CD14-positive monocyte (primary cell): ENCODE results near the gene IRF2. TPM values are rescaled to one million over a fixed set of nuclear protein-coding genes. Genes with fewer than 3 reads are reported as not detected.

Experiments used
- DNase-seq, 3 donors: peaks; one replicate each; pipeline ENCODE4 v3.0.0-alpha.2; 2011 to 2022
- H2AFZ ChIP-seq: 2 replicates; pipeline ENCODE4 v1.6.0; 2012; ENCODE audit warnings: mild to moderate bottlenecking, low read depth, low read length, inconsistent platforms; ENCODE audit not compliant: insufficient read depth, poor library complexity, severe bottlenecking
- H3K27ac ChIP-seq, 2 donors: 1 replicate in 1 of 2; 2 replicates in 1 of 2; pipeline ENCODE4 v1.5.1; 2012 to 2013; ENCODE audit warnings: low read length in 2 of 2, control low read depth in 1 of 2, inconsistent platforms in 1 of 2, low read depth in 1 of 2, mild to moderate bottlenecking in 1 of 2
- H3K27me3 ChIP-seq, 2 donors: one replicate each; pipeline versions ENCODE4 v1.6.0 to v1.6.1; 2011 to 2013; ENCODE audit warnings: low read length in 2 of 2; ENCODE audit not compliant: control insufficient read depth in 2 of 2, insufficient read depth in 2 of 2
- H3K36me3 ChIP-seq, 2 donors: replicated peaks in 1 of 2; 1 replicate in 1 of 2; 2 replicates in 1 of 2; pipeline versions ENCODE4 v1.5.1 to v1.6.1; 2012 to 2013; ENCODE audit warnings: low read length in 2 of 2, control low read depth in 1 of 2, inconsistent platforms in 1 of 2, mild to moderate bottlenecking in 1 of 2; ENCODE audit not compliant: insufficient read depth in 2 of 2, control insufficient read depth in 1 of 2
- H3K4me1 ChIP-seq, 2 donors: 1 replicate in 1 of 2; 2 replicates in 1 of 2; pipeline versions ENCODE4 v1.5.1 to v1.6.1; 2012 to 2013; ENCODE audit warnings: low read length in 2 of 2, control low read depth in 1 of 2, inconsistent platforms in 1 of 2, mild to moderate bottlenecking in 1 of 2, moderate library complexity in 1 of 2; ENCODE audit not compliant: insufficient read depth in 2 of 2, control insufficient read depth in 1 of 2
- H3K4me2 ChIP-seq: replicated peaks from 2 replicates; pipeline ENCODE3; 2012; ENCODE audit warnings: low read length, moderate library complexity, mild to moderate bottlenecking; ENCODE audit not compliant: poor library complexity, severe bottlenecking; ENCODE audit errors: extremely low read depth
- H3K4me3 ChIP-seq, 3 experiments: fragments of 200-600 bp in 1 of 3; sonication (generic) in 1 of 3; replicated peaks in 1 of 3; 1 replicate in 2 of 3; 2 replicates in 1 of 3; pipeline ENCODE4 v1.5.1; 2011 to 2013; ENCODE audit warnings: low read length in 3 of 3, mild to moderate bottlenecking in 3 of 3, control low read depth in 2 of 3, low read depth in 2 of 3, inconsistent platforms in 1 of 3, moderate library complexity in 1 of 3
- H3K79me2 ChIP-seq: 2 replicates; pipeline ENCODE4 v1.6.0; 2012; ENCODE audit warnings: mild to moderate bottlenecking, control low read depth, inconsistent platforms, low read length, moderate library complexity; ENCODE audit not compliant: insufficient read depth
- H3K9ac ChIP-seq: 2 replicates; pipeline ENCODE4 v1.6.0; 2017; ENCODE audit warnings: low read length, mild to moderate bottlenecking; ENCODE audit not compliant: insufficient read depth, poor library complexity, severe bottlenecking
- H3K9me3 ChIP-seq, 2 donors: replicated peaks in 1 of 2; 1 replicate in 1 of 2; 2 replicates in 1 of 2; pipeline versions ENCODE4 v1.5.1 to v1.6.1; 2012 to 2013; ENCODE audit warnings: low read length in 2 of 2, control low read depth in 1 of 2; ENCODE audit not compliant: control insufficient read depth in 1 of 2, insufficient read depth in 1 of 2
- H4K20me1 ChIP-seq: 2 replicates; pipeline ENCODE4 v1.6.0; 2012; ENCODE audit warnings: mild to moderate bottlenecking, low read length, control low read depth, moderate library complexity; ENCODE audit not compliant: insufficient read depth
- H3K27ac Mint-ChIP-seq, 7 donors: one replicate each; pipeline ENCODE4 v1.8.0; 2020; ENCODE audit warnings: mild to moderate bottlenecking in 7 of 7, mixed read lengths in 7 of 7, moderate library complexity in 6 of 7, inconsistent platforms in 2 of 7
- H3K27me3 Mint-ChIP-seq, 3 donors: one replicate each; pipeline ENCODE4 v1.8.0; 2021 to 2022; ENCODE audit warnings: low read depth in 3 of 3, mild to moderate bottlenecking in 3 of 3, mixed read lengths in 3 of 3, moderate library complexity in 3 of 3, inconsistent platforms in 1 of 3
- H3K36me3 Mint-ChIP-seq, 2 donors: one replicate each; pipeline ENCODE4 v1.8.0; 2020; ENCODE audit warnings: mixed read lengths in 2 of 2, inconsistent platforms in 1 of 2, mild to moderate bottlenecking in 1 of 2
- H3K4me1 Mint-ChIP-seq: one replicate; pipeline ENCODE4 v1.8.0; 2020; ENCODE audit warnings: mild to moderate bottlenecking, mixed read lengths
- H3K4me3 Mint-ChIP-seq, 2 donors: one replicate each; pipeline ENCODE4 v1.8.0; 2020; ENCODE audit warnings: mild to moderate bottlenecking in 2 of 2, mixed read lengths in 2 of 2, moderate library complexity in 1 of 2
- H3K9me3 Mint-ChIP-seq, 7 donors: one replicate each; pipeline ENCODE4 v1.8.0; 2020 to 2022; ENCODE audit warnings: mixed read lengths in 7 of 7, mild to moderate bottlenecking in 6 of 7, moderate library complexity in 6 of 7, inconsistent platforms in 2 of 7
- WGBS: methylation state at CpG from one replicate; pipeline ENCODE4 v1.1.5; 2013; ENCODE audit warnings: missing lambda C conversion rate; ENCODE audit not compliant: insufficient coverage; 5-methylcytosine and 5-hydroxymethylcytosine counted together
- intact Hi-C, 2 donors: fragments of 100-400 bp; cut with micrococcal nuclease; formaldehyde crosslinking; loops; one replicate each; pipeline versions ENCODE4 v1.15.0 to v1.15.1; 2023
- polyA plus RNA-seq, 3 donors: library from polyadenylated mRNA; depleted of rRNA in 1 of 3; unstranded in 2 of 3; stranded (reverse) in 1 of 3; fragments of 300-500 nt in 2 of 3; fragments of >200 nt in 1 of 3; fragmentation: Illumina TruSeq in 2 of 3; gene quantifications; 1 replicate in 2 of 3; 2 replicates in 1 of 3; pipeline ENCODE4 v1.2.3, GENCODE V29; 2012 to 2021
- TF ChIP-seq, protein P1 (sequence below): fragments of 200-600 bp; IDR thresholded peaks from one replicate; pipeline ENCODE4 v1.8.0; 2022; ENCODE audit warnings: antibody characterized with exemption, mild to moderate bottlenecking

Gene IRF2
- polyA plus RNA-seq, 3 donors: 51.3 to 76.8 (median 56.1) TPM

DNA sequence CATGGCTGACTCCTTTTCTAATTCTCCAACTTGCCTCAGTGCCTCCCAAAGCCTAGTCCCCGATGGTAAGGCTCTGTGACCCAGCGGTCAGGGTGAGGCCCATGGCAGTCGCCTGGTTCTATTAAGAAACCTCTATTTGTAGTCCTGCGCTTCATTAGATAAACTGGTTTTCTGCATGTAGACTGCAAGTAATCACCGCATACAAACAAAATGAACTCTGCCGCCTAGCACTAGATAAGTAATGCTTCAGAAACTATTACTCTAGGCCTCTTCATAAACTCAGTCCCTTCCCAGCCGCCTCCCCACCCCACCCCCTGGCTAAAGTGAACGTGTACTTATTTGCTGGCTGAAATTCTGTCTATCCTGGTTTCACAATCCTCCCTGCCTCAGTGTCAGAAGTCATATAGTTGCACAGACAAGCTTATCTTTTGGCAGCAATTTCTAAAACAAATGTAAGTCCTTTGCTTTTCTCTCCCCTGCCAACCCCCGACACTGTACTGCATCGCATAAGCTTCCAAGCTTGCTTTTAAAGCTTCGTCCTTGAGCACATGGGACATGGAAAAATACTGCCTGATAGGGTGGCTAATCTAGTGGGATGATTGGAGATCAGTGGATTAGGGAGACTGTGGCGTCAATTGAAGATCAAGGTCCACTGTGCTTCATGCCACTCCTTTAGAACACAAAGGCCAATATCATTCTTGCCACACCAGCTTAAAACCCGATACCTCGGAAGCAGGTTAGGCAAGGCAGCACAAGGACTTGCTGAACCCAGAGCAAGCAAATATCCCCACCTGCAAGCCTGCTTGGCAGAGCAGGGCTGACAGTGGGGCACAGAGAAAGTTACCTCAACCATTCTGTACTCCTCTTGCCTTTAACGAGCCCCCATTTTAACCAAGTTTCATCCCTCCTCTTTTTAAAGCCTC, 125.8 kb downstream of the IRF2 start:
- H3K4me3 Mint-ChIP-seq: peak overlapping the region; percentile 10 to 83
- Histone ChIP-seq H2AFZ (peak overlapping the region; percentile 14), H3K4me2 (peak overlapping the region; percentile 65), H4K20me1 (no peaks in the 10 kb centered on the region), H3K36me3 (no peaks in the 10 kb centered on the region), H3K9ac (peak overlapping the region; percentile 73), H3K79me2 (no peaks in the 10 kb centered on the region), H3K9me3 (no peaks in the 10 kb centered on the region), H3K27ac (peak overlapping the region; percentile 97 to 98), H3K27me3 (no peaks in the 10 kb centered on the region), H3K4me3 (peak overlapping the region in 1 of 3 experiments; percentile 55), H3K4me1 (peaks cover 74 to 77% of the 10 kb centered on the region in 2 donors)
- H3K27ac Mint-ChIP-seq: peak overlapping the region; percentile 92 to 99 (median 98)
- intact Hi-C loops: loop anchor here (5.0 to 10.0 kb wide), 4 partner anchors 44 to 84 kb away; no protein-coding TSS in a partner anchor
- H3K9me3 Mint-ChIP-seq: no peaks in the 10 kb centered on the region
- 77% methylated on average over 11 of the region's 15 CpGs for WGBS
- H3K36me3 Mint-ChIP-seq: peaks cover 0 to 9% of the 10 kb centered on the region in 2 donors
- no peak for DNase-seq
- peaks cover 0 to 9% (median 0%) of the 10 kb centered on the region in 3 donors for H3K27me3 Mint-ChIP-seq
- H3K4me1 Mint-ChIP-seq: peaks cover 82% of the 10 kb centered on the region
- TF ChIP-seq, protein P1, sequence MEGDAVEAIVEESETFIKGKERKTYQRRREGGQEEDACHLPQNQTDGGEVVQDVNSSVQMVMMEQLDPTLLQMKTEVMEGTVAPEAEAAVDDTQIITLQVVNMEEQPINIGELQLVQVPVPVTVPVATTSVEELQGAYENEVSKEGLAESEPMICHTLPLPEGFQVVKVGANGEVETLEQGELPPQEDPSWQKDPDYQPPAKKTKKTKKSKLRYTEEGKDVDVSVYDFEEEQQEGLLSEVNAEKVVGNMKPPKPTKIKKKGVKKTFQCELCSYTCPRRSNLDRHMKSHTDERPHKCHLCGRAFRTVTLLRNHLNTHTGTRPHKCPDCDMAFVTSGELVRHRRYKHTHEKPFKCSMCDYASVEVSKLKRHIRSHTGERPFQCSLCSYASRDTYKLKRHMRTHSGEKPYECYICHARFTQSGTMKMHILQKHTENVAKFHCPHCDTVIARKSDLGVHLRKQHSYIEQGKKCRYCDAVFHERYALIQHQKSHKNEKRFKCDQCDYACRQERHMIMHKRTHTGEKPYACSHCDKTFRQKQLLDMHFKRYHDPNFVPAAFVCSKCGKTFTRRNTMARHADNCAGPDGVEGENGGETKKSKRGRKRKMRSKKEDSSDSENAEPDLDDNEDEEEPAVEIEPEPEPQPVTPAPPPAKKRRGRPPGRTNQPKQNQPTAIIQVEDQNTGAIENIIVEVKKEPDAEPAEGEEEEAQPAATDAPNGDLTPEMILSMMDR: no peak
